Sigmoid colon (tissue), 3 donors: Measurements from ENCODE around the gene SLC35G1.

Experiments used
- CTCF ChIP-seq, 4 experiments: fragments of 450-650 bp in 3 of 4; fragments of 200-600 bp in 1 of 4; IDR thresholded peaks; one replicate each; pipeline ENCODE4 v1.5.1; 2016 to 2019; ENCODE audit warnings: antibody characterized with exemption in 4 of 4, mild to moderate bottlenecking in 3 of 4, moderate library complexity in 2 of 4
- POLR2A ChIP-seq, 2 donors: fragments of 450-650 bp; IDR thresholded peaks; one replicate each; pipeline ENCODE4 v1.6.1; 2016; ENCODE audit warnings: antibody characterized with exemption in 2 of 2, mild to moderate bottlenecking in 2 of 2, moderate library complexity in 2 of 2

- TF ChIP-seq CTCF (IDR thresholded peaks at IDR 0.05) (no peak), POLR2A (IDR thresholded peaks at IDR 0.05) (no peak)
Measured at GRCh38 chr10:93947524-93947923, 53.7 kb downstream of the SLC35G1 start.
